Measurements from ENCODE around the gene DARS1.

- TF ChIP-seq CTCF (IDR thresholded peaks at IDR 0.05; ENCODE audit: borderline replicate concordance, extremely low read depth, low read length, poor library complexity, severe bottlenecking) (no peak), EZH2 (IDR thresholded peaks at IDR 0.05; ENCODE audit: borderline replicate concordance, low read depth, low read length, severe bottlenecking) (no peak)
Measured at GRCh38 chr2:135969655-135970387, 15.6 kb downstream of the DARS1 start.

All from DND-41 (cell line).